SIG-M5 treated with dmso at 0.1 percent for 504 hours (cell line): ENCODE results near the gene GNG2.

Experiments used
- DNase-seq: peaks from one replicate; lab custom pipeline; 2025; ENCODE audit not compliant: unreplicated experiment; lab: John Stamatoyannopoulos, UW

The GNG2 gene

DNA sequence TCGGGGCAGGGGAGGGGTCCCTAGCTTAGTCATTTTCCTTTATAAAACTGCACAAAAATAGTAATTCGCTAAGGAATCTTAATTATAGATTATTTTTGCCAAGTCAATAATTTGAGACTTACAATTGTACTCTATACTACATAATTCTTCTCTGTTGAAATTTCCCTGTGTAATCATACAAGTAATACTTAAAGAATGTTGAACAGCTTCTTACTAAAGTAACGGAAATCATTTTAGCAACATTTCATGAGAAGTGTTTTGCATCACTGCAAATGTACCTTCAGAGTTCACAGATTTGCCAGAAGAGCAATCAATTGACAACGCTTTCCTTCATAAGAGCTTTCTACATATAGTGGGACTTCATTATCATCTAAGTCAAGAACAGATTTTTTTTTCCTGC is 7.9 kb upstream of the GNG2 start:
- no peak for DNase-seq

GRCh38 chr14:51855234-51855633 is 5.2 kb upstream of the GNG2 start:
- no peak for DNase-seq

DNA sequence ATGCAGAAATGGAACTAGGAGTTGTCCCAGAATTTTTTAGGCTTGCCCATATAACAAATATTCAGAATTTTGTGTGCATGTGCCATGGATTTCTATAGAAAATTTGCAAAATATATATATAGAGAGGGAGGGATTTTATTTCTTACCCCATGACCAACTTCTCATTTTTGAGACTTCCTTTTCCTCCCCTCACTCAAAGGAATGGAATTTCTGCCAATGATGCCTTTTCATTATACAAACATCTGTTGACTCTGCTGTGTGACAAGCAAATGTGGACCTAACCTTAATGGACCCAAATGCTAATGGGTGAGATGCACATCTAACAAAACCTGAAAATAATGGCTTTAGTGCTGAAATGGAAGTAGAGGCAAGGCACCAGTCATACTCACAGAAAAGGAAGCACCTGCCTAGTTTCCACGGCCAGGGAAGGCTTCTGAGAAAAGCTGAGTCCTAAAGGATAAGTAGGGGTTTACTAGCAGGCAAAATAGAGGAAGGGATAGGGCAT is 3.6 kb upstream of the GNG2 start:
- no peak for DNase-seq

DNA sequence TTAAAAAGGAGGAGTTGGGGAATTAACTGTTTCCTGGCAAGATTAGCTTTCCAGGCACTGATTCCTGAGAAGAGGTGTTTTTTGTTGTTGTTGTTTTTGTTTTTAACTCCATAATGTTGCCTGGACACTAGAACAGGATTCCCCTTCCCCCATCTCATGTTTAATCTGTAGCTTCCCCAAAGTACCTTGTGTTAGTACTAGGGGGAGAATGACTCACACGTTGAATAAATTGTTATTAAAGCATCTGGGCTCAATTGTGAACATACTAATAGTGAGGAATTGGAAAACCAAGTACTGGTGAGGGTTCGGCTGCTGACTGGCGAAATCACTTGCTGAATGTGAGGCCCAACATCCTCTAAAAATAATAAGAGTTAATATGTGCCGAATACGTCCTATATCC is 1.3 kb upstream of the GNG2 start:
- DNase-seq = no peak

GRCh38 chr14:51860825-51861499 is 550 bp downstream of the GNG2 start:
- no peak for DNase-seq

GRCh38 chr14:51862176-51862796 is 1.9 kb downstream of the GNG2 start:
- no peak for DNase-seq

DNA sequence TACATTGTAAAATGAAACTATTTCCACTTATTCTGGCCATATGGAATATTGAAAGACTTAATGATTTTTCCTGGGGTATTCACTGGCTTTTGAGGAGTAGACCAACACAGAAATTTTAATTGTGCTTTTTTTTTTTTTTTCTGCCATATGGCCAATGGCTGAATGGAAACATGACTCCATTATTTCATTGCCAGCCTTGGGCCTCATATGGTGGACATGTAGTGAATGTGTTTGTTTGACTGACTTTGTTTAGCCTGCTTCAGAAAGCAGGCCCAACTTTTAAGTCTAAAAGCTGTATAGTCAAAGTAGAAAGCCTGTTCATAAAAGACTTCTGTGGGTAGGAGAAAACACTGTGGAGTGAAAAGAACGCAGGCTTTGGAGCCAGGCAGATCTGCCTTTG is 2.4 kb downstream of the GNG2 start:
- DNase-seq = no peak

- no peak for DNase-seq
Measured at GRCh38 chr14:51865953-51866747, 5.7 kb downstream of the GNG2 start.

DNA sequence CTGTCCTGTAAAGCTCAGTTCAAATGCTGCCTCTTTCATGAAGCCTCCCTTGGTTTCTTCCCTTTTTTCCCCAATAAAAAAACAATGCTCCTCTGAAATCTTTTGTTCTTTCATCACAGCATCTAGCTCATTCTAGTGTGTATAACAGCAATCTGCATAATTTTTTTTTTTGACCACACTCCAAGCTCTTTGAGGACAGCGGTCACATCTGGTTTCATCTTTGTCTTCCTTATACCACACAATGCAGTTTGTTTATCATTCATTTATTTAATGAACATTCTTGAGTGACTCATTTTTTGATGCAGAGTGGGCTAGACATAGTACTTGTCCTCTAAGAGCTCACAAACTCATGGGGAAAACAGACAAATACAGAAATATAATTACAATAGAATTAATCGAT is 7.3 kb downstream of the GNG2 start:
- DNase-seq = no peak

GRCh38 chr14:51868405-51868804 is 8.0 kb downstream of the GNG2 start:
- DNase-seq = no peak

DNA sequence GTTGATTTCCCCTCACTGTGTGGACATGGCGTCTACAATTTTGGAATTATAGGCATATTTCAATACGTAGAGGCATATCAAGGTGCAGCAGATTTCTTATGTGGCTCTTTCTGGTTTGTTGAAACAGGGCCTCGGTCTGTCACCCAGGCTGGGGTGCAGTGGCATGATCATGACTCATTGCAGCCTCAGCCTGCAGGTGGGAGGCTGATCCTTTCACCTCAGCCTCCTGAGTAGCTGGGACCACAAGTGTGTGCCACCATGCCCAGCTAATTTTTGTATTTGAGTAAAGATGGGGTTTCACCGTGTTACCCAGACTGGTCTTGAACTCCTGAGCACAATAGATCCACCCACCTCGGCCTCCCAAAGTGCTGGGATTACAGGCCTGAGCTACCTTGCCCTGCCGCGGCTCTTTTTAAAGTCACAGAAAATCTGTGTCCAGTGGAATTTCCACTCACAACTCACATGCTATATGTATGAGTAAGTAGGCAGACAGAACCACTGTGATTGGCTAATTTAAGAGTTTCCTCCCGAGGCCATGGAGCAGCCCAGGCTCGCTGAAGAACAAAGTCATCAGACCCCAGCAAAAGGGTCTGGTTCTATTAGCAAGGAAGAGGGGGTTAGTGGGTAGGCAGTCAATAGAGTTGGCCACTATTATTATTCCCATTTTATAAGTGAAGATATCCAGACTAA is 9.1 kb downstream of the GNG2 start:
- no peak for DNase-seq

DNA sequence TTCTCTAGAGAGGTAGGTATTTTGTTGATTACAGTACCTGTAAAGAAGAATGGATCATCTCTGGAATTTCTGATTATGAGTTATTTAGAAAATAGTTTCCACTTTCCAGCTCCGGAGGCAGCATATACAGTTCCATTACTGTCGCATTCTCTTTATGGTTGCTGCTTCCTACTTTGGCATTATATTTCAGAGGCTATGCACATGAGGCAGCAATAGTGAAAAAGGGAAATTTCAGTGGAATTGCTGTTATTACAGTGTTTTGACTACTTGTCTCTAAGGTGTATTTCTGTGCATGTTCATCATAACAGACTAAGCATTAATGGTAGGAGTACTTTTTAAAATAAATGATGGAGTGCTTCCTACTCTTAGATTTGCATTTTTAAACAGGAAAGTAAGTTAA is 10.2 kb downstream of the GNG2 start:
- no peak for DNase-seq

DNA sequence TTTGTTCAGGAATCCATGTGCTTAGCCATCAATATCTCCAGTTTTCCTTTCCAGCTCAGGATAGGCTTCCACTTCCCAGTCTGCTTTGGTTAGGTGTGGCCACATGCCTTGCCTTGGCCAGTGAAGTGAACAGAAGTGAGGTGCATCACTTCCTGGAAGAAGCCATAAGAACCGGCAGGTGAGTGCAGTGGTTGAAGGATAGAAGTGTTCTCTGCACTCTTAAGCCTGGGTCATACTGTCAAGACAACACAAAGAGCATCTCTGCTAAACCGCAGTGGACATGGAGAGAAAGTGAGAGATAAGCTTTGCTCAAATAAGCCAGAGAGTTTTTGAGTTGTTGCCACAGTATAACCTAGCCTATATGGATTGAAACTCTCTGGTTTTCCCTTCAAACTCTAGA is 11.4 kb downstream of the GNG2 start:
- no peak for DNase-seq

GRCh38 chr14:51872396-51872795 is 12.0 kb downstream of the GNG2 start:
- DNase-seq = no peak

- DNase-seq = peak; percentile 33
Measured at GRCh38 chr14:51873221-51873893, 12.9 kb downstream of the GNG2 start.

GRCh38 chr14:51877810-51878209 is 17.4 kb downstream of the GNG2 start:
- DNase-seq = no peak

DNA sequence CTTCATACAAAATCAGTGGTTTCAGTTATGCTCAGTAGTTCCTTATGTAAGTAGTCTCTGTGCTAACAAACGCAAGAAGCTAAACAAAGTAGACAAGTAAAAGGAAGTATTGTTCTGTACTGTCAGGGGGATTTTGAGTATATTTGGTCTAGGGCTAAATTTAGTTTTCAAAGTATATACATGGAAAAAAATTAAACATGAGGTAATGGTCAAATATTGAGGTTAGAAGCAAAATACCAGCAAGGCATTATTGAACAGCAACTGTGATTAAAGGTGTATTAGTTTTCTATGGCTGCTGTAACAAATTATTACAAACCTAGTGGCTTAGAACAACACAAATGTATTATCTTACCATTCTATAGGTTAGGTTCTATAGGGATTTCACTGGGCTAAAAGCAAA is 18.8 kb downstream of the GNG2 start:
- DNase-seq = no peak

GRCh38 chr14:51880835-51881580 is 20.6 kb downstream of the GNG2 start:
- peak; percentile 19 for DNase-seq

DNA sequence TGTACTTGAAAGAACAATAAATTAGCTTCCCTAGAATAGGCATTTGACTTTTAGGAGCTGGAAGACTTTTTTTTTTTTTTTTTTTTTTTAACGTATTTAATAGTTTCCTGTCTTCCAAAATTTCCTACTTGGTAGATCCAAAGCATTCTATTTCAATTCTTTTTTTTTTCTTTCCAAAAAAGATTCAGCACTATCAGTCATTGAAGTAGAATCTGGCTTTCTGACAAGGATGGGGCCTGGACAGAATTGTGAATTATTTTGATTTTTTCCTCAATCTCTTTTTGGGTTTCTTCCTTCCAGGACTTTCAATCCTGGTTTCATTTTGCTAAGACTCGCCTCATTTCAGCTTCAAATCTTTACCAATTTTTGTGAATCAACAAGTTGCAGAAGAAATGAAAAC is 21.2 kb downstream of the GNG2 start:
- DNase-seq = no peak

DNA sequence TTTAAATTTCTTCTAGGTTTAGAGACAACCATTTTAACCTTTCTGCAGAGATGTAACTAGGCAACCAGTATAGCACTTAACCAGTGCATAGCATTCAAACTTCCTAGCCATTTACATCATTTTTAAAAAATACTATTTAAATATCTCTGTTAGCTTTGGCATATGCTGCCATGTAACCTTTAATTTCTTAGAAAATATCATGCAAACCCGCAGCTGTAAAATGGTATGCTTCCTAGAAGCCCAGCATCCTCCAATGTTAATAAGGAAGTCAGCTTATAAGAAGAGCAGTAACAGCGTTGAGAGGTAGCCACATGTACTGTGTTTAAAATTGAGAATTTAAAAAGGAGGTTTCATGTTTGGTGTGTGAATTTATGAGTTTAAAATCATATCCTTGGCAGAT is 22.8 kb downstream of the GNG2 start:
- DNase-seq = no peak
